Stimulated activated memory B cell treated with anti-CD40 and anti-IgM and Interleukin-4, amounts not matched to agents 10 μg/mL and 1 μg/mL and 100 μg/mL, for 72 hours (primary cell): ENCODE results near the gene MT1X.
"Not testable (repeated sequence)": the region's sequence is repeated elsewhere in the genome, so short reads cannot be mapped to it uniquely, and the experiment has no call there.

Source experiments
- ATAC-seq: fragments of 150-1000 bp; cut with Tn5 transposase; 2 replicates; pipeline ENCODE4 v1.10.0; 2021
- H3K27ac Mint-ChIP-seq: one replicate; pipeline ENCODE4 v1.8.0; 2022; ENCODE audit warnings: mild to moderate bottlenecking, mixed read lengths
- H3K27me3 Mint-ChIP-seq: one replicate; pipeline ENCODE4 v1.8.0; 2022; ENCODE audit warnings: mixed read lengths
- H3K36me3 Mint-ChIP-seq: one replicate; pipeline ENCODE4 v1.8.0; 2022; ENCODE audit warnings: mixed read lengths
- H3K4me1 Mint-ChIP-seq: one replicate; pipeline ENCODE4 v1.8.0; 2022; ENCODE audit warnings: mixed read lengths
- H3K4me3 Mint-ChIP-seq: one replicate; pipeline ENCODE4 v1.8.0; 2022; ENCODE audit warnings: mild to moderate bottlenecking, moderate library complexity, mixed read lengths
- H3K9me3 Mint-ChIP-seq: one replicate; pipeline ENCODE4 v1.8.0; 2022; ENCODE audit warnings: mixed read lengths

The MT1X gene

GRCh38 chr16:56645838-56646237, 36.4 kb upstream of the MT1X start:
- no peak for ATAC-seq
- no peak overlapping the region for H3K4me3 Mint-ChIP-seq
- no peak overlapping the region for H3K27ac Mint-ChIP-seq
- no peaks in the 10 kb centered on the region for H3K9me3 Mint-ChIP-seq
- H3K4me1 Mint-ChIP-seq: peaks cover 20% of the 10 kb centered on the region
- H3K27me3 Mint-ChIP-seq: peaks cover 50% of the 10 kb centered on the region
- no peaks in the 10 kb centered on the region for H3K36me3 Mint-ChIP-seq

GRCh38 chr16:56647641-56648431, 34.4 kb upstream of the MT1X start:
- H3K27ac Mint-ChIP-seq: no peak overlapping the region
- no peak for ATAC-seq
- H3K4me1 Mint-ChIP-seq: peaks cover 17% of the 10 kb centered on the region
- no peak overlapping the region for H3K4me3 Mint-ChIP-seq
- peaks cover 46% of the 10 kb centered on the region for H3K27me3 Mint-ChIP-seq
- H3K9me3 Mint-ChIP-seq: no peaks in the 10 kb centered on the region
- H3K36me3 Mint-ChIP-seq: no peaks in the 10 kb centered on the region

GRCh38 chr16:56649271-56649670, 33.0 kb upstream of the MT1X start:
- Mint-ChIP-seq H3K4me3 (no peak overlapping the region), H3K4me1 (peaks cover 12% of the 10 kb centered on the region), H3K27me3 (peaks cover 38% of the 10 kb centered on the region), H3K36me3 (no peaks in the 10 kb centered on the region), H3K9me3 (no peaks in the 10 kb centered on the region), H3K27ac (no peak overlapping the region)
- ATAC-seq: no peak

DNA sequence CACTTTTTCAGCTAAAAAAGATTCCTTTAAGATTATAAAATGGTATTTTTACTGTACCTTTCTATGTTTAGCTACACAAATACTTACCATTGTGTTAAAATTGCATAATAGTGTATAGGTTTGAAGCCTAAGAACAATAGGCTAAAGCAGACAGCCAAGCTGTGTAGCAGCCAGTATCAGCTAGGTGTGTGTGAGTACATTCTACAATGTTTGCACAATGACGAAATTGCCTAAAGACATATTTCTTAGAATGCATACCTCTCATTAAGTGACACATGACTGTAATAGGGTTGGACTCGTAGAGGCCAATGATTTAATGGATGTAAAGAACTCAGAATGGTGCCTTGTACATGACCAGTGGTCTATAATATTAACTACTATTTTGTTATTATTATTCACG, 32.5 kb upstream of the MT1X start:
- H3K4me3 Mint-ChIP-seq: no peak overlapping the region
- H3K9me3 Mint-ChIP-seq: no peaks in the 10 kb centered on the region
- H3K36me3 Mint-ChIP-seq: no peaks in the 10 kb centered on the region
- H3K27me3 Mint-ChIP-seq: peaks cover 33% of the 10 kb centered on the region
- no peak overlapping the region for H3K27ac Mint-ChIP-seq
- H3K4me1 Mint-ChIP-seq: peaks cover 12% of the 10 kb centered on the region
- no peak for ATAC-seq

GRCh38 chr16:56651586-56651985, 30.7 kb upstream of the MT1X start, which contains the start of gene MT1B:
TSS of gene MT1B (plus strand) at chr16:56651886. CDS start at chr16:56651954, 68 bp downstream.
- H3K27me3 Mint-ChIP-seq: peaks cover 28% of the 10 kb centered on the region
- no peaks in the 10 kb centered on the region for H3K9me3 Mint-ChIP-seq
- no peak within 1 kb of the TSS for H3K27ac Mint-ChIP-seq
- H3K4me1 Mint-ChIP-seq: peaks cover 12% of the 10 kb centered on the region
- H3K4me3 Mint-ChIP-seq: no peak within 1 kb of the TSS
- ATAC-seq: peak; percentile 20
- H3K36me3 Mint-ChIP-seq: no peaks in the 10 kb centered on the region

DNA sequence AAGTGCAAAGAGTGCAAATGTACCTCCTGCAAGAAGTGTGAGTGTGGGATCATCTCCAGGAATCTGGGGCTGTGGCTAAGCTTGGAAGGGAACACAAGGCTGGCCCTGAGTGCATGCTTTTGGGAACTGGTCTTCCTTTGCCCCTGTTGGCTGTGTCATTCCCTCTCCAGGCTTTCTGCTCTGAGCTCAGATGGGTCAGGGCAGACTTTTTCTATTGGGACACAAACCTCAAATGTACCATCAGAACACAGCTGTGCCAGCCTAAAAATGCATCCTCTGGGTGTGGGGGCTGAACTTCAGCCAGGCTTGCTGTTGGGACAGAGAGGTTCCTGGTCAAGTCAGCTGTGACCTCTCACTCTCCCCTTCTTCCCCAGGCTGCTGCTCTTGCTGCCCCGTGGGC, 29.7 kb upstream of the MT1X start:
- ATAC-seq: no peak
- H3K4me1 Mint-ChIP-seq: peaks cover 18% of the 10 kb centered on the region
- H3K9me3 Mint-ChIP-seq: no peaks in the 10 kb centered on the region
- H3K36me3 Mint-ChIP-seq: no peaks in the 10 kb centered on the region
- H3K4me3 Mint-ChIP-seq: no peak overlapping the region
- H3K27me3 Mint-ChIP-seq: peaks cover 21% of the 10 kb centered on the region
- no peak overlapping the region for H3K27ac Mint-ChIP-seq

GRCh38 chr16:56653218-56653617, 29.1 kb upstream of the MT1X start:
- no peak for ATAC-seq
- peaks cover 24% of the 10 kb centered on the region for H3K4me1 Mint-ChIP-seq
- H3K4me3 Mint-ChIP-seq: no peak overlapping the region
- H3K27ac Mint-ChIP-seq: no peak overlapping the region
- no peaks in the 10 kb centered on the region for H3K36me3 Mint-ChIP-seq
- H3K9me3 Mint-ChIP-seq: no peaks in the 10 kb centered on the region
- peaks cover 14% of the 10 kb centered on the region for H3K27me3 Mint-ChIP-seq

- H3K27me3 Mint-ChIP-seq: peaks cover 14% of the 10 kb centered on the region
- no peaks in the 10 kb centered on the region for H3K9me3 Mint-ChIP-seq
- H3K36me3 Mint-ChIP-seq: no peaks in the 10 kb centered on the region
- peak within 1 kb of the TSS; percentile 89 for H3K4me3 Mint-ChIP-seq
- ATAC-seq: peak; percentile 85
- H3K27ac Mint-ChIP-seq: peak within 1 kb of the TSS; percentile 71
- peaks cover 34% of the 10 kb centered on the region for H3K4me1 Mint-ChIP-seq
Measured at GRCh38 chr16:56657555-56658326, 24.5 kb upstream of the MT1X start, which contains the start of gene MT1F. TSS of gene MT1F (plus strand) at chr16:56657959. CDS start at chr16:56658059, 100 bp downstream.

DNA sequence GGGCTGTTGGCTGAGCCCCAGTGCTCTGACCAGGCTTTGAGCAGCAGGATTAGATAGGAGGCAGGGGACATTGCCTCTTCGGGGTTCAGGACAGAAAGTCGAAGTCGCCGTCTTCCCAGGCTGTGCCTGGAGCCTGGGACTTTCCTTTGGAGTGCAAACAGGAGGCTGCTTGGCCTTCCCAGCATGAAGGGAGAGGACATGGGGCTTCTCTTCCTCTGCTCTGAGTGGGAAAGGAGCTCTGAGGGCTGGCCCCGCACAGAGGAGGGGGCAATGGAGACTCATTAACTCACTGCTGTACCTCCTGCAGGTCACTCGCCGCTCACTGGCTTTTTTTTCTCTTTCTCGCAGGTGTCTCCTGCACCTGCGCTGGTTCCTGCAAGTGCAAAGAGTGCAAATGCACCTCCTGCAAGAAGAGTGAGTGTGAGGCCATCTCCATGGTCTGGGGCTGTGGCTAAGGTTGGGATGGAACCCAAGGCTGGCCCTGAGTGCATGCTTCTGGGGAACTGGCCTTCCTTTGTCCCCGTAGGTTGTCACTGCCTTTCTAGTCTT, 23.9 kb upstream of the MT1X start:
- ATAC-seq: no peak
- H3K36me3 Mint-ChIP-seq: no peaks in the 10 kb centered on the region
- peak overlapping the region; percentile 89 for H3K4me3 Mint-ChIP-seq
- H3K4me1 Mint-ChIP-seq: peaks cover 35% of the 10 kb centered on the region
- no peaks in the 10 kb centered on the region for H3K9me3 Mint-ChIP-seq
- H3K27me3 Mint-ChIP-seq: peaks cover 21% of the 10 kb centered on the region
- peak overlapping the region; percentile 71 for H3K27ac Mint-ChIP-seq

DNA sequence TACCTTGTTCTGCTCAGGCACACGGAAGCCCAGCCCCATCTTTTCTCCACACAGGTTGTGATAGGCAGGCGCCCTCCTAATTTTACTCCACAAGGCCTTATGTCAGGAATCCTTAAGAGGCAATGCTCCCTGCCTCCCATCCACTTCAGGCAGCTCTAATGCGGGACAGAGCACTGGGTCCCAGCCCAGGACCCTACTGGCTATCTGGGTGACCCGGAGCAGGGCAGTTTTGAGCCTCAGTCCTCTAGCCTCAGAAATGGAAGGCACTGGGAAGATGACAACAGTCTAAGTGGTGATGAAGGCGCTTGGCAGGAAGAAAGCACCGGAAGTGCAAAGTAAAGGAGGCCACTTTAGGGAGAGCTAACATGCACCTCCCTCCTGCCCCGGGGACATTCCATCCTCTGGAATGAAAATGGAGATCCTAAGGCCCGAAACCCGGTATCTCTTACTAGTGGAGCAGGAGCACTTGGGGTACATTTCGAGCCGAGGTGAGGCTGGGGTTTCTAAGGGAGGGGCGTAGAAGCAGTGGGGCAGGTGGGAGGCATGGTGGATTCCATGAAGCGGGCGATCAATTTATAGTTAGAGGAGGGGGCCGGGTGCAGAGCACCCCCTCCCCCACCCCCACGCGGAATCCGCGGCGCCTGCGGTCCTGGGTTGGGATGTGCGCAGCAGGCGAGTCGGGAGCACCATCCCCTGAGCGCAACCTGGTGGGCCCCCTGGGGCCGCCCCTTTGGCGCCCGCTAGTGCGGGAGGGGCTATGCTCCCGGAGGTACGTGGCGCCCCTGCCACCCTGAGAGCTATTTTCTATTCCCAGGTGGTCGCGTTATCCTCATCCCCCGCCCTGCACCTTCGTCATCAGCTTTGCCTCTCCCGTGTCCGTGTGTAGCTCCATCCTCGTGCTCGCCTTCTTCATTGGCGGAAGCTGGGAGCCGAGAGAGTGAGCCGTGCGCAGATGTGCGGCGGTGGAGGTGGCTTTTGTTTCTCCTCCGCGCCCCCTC, 19.6 kb upstream of the MT1X start:
- Mint-ChIP-seq H3K4me1 (peaks cover 25% of the 10 kb centered on the region), H3K4me3 (peak overlapping the region; percentile 21), H3K9me3 (no peaks in the 10 kb centered on the region), H3K36me3 (no peaks in the 10 kb centered on the region), H3K27me3 (peaks cover 63% of the 10 kb centered on the region), H3K27ac (no peak overlapping the region)
- ATAC-seq: peak; percentile 22

GRCh38 chr16:56664506-56664905, 17.8 kb upstream of the MT1X start:
- H3K9me3 Mint-ChIP-seq: no peaks in the 10 kb centered on the region
- peaks cover 82% of the 10 kb centered on the region for H3K27me3 Mint-ChIP-seq
- H3K4me3 Mint-ChIP-seq: no peak overlapping the region
- no peak overlapping the region for H3K27ac Mint-ChIP-seq
- H3K4me1 Mint-ChIP-seq: peaks cover 34% of the 10 kb centered on the region
- no peak for ATAC-seq
- no peaks in the 10 kb centered on the region for H3K36me3 Mint-ChIP-seq

DNA sequence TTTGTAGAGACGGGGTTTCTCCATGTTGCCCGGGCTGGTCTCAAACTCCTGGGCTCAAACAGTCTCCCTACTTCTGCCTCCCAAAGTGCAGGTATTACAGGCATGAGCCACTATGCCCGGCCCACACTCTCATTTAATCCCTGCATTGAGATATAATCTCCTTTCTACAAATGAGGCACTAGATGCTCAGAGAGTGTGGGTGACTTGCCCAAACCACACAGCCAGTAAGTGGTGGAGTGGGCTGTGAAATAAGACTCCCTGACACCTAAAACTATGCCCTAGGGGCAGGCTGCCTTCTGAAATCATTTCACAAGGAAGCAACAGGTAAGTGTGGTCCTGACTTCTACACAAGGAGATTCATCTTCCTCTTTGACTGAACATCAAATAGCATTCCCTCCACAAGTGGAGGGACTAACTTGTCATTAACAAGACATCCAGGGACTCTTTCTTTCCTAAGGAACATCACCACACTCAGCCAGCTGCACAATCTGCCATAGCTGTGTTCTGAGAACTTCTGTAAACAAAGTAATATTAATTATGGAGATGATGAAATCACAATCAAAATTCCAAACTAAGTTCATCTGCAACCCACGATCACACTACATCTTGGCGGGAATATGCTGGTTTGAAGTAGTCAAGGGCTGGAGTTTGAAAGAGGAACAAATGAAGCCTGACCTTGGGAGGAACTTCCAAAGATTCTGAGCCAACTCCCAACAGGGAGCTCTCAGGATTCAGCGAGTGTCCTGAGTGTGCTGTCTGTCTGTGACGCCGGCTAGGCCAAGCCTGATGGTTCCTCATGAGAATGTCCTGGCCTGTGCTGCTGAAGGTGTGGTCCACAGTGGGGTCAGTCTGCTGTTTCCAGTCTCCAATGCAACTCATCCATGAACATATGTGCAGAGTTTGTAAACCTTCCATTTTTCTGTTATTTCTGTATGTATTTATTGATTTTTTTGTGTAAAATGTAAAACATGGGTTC, 16.7 kb upstream of the MT1X start:
- H3K27me3 Mint-ChIP-seq: peaks cover 92% of the 10 kb centered on the region
- not testable (repeated sequence) for H3K27ac Mint-ChIP-seq

DNA sequence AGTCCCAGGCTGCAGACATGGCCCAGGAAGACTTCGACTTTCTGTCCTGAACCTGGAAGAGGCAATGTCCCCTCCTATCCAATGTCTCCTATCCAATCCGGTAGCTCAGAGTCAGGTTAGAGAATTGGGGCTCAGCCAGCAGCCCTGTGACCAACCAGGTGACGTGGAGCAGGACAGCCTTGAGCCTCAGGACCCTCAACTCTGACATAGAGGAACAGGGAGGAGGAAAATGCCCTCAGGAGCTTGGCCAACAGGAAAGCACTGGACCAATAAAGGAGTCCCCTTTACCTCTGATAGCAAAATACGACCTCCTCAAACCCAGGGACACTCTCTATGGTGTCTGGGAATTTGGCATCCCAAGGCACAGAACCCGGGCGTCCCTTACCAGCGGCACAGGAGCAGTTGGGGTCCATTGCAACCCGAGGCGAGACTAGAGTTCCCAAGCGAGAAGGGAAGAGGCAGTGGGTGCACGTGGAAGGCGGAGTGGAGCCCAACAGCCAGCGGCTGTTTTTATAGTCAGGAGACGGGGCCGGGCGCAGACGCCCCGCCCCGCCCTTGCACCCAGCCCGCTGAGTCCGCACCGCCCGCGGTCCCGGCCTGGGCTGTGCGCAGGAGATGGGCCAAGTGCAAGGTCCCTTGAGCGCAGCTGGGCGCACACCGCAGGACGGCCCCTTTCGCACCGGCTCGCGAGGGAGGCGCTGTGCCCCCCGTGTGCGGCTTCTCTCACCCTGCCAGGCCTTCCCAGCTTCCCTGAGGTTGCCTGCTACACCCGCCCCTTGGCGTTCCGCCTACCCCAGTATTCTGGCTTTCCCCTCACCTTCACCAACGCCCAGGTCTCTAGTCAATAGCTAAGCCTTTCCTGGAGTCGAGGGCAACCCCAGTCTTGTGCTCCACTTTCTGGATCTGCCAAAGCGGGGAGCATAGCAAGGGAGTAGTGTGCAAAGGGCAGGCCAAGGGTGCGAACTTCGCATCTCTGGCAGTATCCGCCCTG, 14.4 kb upstream of the MT1X start, which contains the start of gene MT1G:
Gene MT1G, minus strand, starts transcription at position 485 of the 991 bp plus-strand sequence. Its CDS starts 72 bp downstream, at position 413.
- Mint-ChIP-seq H3K27ac (no peak within 1 kb of the TSS), H3K9me3 (no peaks in the 10 kb centered on the region), H3K4me1 (peaks cover 32% of the 10 kb centered on the region), H3K36me3 (no peaks in the 10 kb centered on the region), H3K27me3 (peaks cover 96% of the 10 kb centered on the region), H3K4me3 (no peak within 1 kb of the TSS)
- peak; percentile 34 for ATAC-seq

More for the DNA sequence above, 16.7 kb upstream of the MT1X start:
- not testable (repeated sequence) for ATAC-seq, H3K4me3 Mint-ChIP-seq, H3K36me3 Mint-ChIP-seq, H3K9me3 Mint-ChIP-seq
- peaks cover 39% of the 10 kb centered on the region for H3K4me1 Mint-ChIP-seq
